Raji (cell line): Measurements from ENCODE around the gene LASP1.

Experiments
- POLR2A ChIP-seq: IDR thresholded peaks from 2 replicates; pipeline ENCODE4 v1.6.1; 2011; ENCODE audit warnings: low read depth, low read length, control low read depth; ENCODE audit not compliant: insufficient read depth

LASP1 gene

DNA sequence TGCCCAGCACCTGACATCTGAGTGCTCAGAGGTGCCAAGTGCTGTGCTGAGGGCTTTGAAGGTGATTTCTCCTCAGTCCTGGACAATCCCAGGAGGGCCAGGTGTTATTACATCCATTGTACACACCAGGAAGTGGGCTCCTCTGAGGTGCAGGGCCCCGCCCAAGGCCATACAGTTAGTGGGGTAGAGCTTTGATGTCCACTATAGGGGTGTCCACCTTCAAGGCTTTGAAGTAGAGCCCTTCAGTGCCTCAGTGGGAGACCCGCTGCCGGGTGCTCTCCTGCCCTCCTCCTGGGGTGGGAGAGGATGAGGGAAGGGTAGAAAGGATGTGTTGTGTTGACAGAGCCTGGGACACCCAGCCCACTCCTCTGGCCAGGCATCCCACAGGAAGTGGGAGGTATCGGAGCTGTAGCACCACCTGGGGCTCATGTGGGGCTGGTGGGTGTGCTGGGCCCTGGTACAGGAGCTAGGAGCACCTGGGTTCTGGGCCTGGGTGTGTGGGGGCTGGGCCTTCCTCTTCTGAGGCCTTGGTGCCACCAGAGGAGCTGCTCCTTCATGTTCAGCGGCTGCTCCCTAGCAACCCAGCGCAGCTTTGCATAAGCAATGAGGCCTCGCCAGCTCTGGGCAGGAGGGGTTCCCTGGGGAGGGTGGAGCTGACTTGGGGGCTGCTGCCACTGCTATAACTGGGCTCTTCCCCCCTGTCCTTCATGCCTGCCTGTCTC, 7.4 kb downstream of the LASP1 start:
- peak; percentile 29; the same call in 1 of the 2 replicates for TF ChIP-seq POLR2A

DNA sequence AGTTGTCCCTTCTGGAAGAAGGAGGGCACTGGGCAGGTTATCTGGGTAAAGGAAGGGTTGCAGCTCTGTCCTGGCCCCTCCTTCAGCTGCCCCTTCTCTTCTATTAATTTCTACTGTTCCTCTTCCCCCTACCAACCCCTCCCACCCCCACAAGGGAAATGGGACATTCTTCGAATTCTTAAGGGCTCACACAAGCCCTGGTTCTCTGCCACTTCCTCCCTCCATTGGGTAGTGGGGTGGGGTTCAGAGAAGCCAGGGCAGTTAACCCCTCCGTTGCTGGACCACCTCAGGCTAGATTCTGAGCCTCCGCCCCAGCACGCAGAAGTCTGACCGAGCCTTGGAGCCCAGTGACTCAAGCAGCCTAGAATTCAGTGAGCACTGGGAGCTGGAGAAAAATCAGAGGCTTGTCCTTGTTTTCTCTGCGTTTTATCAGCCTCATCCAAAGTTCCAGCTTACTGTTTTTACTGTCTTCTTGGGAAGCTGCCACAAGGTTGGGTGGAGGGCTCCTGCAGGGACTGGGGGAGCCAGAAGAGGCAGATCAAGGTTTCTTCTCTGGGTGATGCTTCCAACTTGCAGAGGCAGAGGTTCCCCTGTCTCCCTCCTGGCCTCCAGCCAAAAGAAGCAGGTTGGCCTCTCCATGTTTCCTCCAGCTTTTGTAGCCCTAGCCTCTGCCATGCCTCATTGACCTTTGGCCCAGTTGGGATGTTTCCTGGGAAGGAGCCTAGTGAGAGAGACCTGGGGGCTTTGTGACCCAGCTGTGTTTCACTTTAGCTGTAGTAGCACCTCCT, 10.2 kb downstream of the LASP1 start:
- TF ChIP-seq POLR2A = no peak

DNA sequence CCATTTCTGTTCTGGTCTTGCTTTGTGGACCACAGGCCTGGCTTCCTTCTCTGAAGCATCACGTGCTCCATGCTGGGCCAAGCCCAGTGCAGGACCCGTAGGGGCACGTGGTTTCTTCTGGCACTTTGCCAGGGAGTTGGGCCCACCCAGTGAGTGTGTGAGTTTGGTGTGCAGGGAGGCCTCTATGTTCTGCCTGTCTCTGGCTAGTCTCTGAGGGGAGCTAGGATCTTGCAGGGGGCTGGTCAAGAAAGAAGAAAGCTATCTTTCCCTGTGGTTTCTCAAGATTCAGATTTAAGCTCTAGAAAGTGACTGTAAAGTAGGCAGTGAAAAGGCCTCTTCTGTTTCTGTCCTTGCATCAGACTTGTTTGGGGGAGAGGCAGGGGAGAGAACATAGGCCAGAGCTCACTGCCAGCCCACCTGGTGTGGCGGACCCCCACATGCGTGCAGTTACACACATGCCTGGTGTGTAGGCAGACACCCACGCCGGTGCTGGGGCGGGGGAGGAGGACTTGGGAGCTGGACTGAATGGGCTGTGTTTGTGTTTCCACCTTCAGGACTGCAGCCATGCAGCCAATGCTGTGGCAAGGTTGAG, 11.8 kb downstream of the LASP1 start:
- TF ChIP-seq POLR2A = peak; percentile 48; the same call in 1 of the 2 replicates

DNA sequence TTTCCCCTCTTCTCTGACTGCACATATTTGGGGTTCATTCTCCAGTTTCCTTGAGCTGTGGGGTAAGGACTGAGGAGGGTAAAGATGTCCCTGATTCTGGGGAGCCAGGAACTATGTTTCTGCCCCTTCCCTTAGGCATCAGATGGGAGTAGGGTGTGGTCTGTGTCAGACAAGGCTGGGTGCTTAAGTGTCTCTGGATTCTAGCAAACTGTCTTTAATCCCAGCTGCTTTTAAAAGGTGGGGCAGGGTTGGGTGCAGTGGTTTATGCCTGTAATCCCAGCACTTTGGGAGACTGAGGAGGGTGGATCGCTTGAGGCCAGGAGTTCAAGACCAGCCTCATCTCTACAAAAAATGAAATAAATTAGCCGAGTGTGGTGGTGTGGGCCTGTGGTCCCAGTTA, 13.0 kb downstream of the LASP1 start:
- no peak for TF ChIP-seq POLR2A

DNA sequence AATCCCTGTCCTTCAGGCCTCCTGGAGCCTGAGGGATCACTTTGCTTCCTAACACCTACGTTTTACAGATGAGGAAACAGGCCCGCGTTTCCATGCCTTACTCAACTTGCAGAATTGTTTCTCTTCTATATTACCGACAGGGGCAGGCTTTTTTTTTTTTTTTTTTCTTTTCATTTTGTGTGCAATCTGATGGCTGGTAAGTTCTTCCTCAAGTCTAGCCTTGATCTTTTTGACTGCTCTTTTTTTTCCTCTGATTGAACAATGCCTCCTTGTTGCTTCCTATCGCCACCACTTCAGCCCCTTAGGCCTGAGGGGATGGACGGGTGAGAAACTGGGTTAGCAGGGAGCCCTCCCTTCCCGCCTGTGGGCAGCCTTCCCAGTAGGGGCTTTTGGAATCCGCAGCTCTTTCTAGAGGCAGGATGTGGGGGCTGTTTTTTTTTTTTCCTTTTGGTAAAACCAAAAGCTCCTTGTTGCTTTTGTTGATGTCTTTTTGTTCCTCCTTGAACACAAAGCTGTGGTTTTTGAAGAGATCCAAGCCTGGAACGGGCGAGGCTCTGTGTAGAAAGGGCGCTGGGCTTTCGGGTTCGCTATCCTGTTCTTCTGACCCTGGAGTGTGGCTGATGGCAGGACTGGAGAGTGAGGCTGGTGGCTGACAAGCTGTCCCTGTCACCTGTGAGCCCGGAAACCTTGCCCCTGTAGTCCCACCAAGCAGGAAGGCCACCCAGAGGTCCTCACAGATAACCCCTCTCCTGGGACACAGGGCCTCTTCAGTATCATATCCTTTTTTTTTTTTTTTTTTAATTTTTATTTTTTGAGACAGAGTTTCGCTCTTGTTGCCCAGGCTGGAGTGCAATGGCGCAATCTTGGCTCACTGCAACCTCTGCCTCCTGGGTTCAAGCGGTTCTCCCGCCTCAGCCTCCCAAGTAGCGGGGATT, 14.0 kb downstream of the LASP1 start:
- TF ChIP-seq POLR2A = no peak

DNA sequence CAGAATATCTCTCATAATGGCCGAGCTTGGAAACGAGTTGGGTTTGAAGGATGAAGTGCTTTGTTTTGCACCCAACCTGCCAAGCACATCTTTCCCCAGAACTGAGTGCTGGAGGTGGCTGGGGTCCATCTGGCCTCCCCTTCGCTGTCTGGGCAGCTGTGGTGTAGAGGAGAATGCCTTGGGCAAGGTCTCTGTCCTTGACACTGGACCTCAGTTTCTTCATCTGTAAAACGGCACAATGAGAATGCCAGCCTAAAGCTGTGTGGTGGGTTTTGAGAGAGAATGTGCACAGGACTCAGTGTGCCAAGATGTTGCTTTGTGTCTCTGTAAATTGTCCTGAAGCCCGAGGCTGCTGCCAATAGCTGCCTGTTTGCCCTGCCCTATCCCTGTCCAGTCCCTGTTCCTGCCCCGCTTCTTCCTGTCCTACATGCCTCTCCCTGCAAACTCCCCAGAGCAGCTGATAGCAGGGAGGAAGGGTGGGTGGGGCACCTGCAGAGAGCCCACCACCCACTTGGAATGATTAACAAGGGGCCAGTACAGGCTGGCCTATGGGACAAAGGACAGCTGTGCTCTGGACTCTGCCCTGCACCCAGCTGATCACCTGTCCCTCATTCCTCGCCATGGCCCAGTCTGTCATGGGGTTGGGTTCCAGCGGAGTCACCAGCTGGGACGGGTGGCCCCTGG, 15.3 kb downstream of the LASP1 start:
- TF ChIP-seq POLR2A = no peak

DNA sequence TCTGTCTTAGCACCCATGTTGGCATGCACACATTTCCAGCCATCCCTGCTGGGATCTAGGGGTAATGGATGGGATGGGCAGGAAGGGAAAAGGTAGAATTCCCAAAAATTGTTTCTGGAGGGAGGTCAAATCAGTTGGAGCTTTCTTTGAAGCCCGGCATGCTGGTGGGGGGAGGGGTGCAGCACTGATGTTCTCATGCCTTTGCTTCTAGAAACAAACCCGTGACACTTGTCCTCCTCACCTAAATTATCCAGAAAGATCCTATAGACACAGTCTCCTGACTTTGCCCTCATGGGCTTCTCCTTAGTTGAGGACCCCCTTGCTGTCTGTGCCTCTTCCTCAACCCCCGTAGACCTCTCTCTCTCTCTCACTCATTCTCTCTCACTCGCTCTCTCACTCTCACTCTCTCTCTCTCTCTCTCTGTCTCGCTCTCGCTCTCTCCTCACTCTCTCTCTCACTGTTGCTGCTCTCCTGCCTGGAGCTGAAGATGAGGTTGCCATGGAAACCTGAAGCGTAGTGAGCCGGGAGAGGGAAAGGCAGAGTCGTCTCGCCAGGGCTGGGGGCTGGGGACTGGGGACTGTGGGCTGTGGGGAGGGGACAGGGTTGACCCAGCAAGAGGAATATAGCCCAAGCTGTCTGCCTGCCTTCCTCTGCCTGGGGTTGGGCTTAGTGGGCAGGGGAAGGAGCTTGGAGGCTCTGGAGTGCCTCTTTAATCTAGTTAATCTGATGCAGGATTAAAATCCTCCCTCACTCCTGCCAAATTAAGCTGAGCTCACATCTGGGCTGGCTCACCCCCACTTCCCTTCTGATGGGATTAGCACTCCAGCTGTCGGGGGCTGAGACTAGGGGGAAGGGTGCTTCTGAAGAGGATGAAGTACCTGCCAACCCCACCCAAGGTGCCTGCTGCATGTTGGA, 16.1 kb downstream of the LASP1 start:
- no peak for TF ChIP-seq POLR2A

DNA sequence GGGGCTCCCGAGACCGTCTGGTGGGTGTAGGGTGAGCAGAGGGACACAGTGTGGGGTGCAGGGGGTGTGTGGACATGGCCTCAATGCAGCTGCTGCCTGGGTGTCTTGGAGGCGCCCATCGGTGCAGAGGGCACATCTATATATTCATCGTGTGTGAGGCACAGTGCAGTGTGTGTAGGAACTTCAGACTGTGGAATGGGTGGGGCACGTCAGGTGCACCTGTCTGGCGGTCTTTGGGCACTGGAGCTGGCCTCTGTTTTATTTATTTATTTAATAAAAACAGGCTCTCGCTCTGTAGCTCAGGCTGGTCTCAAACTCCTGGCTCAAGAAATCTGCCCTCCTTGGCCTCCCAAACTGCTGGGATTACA, 16.8 kb downstream of the LASP1 start:
- TF ChIP-seq POLR2A = no peak

DNA sequence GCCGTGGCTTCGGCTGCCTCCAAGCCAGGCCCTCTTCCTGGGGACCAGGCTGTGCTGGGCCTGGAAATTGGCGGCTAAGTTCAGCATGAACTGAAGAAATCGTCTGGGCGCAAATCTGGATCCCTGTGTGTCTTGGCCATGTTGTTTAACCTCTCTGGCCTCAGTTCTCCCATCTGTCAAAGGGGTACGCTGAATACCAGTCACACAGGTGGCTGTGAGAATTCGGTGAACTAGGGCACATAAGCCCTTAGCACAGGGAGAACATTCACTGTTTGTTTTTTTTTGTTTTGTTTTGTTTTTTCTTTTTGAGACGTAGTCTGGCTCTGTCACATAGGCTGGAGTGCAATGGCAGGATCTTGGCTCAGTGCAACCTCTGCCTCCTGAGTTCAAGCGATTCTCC, 19.0 kb downstream of the LASP1 start:
- no peak for TF ChIP-seq POLR2A

DNA sequence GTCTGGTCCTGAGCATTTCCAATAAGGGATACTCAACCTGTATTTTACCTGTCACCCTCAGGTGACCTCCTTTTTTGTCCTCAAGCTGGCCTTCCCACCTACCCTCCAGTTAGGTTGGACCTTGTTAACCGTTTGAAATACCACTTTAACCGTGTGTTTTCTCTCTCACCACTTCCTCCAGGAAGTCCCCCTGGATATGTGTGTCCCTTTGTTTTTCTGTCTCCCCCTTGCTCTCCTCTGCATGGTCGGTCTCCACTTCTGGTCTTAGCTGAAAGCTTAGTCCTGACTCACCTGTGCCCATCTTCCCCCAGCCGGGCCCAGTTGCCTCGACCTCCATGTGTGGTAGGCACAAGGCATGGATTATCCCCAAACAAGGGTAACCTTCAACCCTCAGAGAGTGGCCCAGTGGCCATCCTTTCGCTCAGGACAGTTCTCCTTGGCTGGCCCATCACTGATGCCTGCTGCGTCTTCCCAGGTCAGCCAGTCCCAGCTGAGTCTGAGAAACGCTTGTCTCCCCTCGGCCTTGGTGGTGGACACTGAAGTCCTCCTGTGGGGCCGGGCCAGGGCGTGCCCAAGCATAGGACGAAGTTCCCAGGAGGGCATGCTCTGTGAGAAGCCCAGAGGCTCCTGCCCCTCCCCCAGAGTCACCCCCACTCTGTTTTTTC, 20.0 kb downstream of the LASP1 start:
- TF ChIP-seq POLR2A = no peak

DNA sequence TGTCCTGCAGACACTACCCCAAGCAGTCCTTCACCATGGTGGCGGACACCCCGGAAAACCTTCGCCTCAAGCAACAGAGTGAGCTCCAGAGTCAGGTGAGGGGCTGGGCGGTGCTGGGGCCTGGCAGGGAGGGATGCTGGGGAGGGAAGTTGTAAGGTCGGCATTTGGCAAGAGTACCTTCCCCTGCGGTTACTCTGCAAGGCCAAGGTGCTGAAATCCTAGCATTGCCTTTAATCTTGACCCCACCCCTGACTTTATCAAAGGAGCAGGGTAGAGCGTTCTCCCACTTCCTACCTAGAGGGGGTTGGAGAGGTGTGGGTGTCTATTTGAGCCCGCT, 20.5 kb downstream of the LASP1 start:
- TF ChIP-seq POLR2A = no peak

DNA sequence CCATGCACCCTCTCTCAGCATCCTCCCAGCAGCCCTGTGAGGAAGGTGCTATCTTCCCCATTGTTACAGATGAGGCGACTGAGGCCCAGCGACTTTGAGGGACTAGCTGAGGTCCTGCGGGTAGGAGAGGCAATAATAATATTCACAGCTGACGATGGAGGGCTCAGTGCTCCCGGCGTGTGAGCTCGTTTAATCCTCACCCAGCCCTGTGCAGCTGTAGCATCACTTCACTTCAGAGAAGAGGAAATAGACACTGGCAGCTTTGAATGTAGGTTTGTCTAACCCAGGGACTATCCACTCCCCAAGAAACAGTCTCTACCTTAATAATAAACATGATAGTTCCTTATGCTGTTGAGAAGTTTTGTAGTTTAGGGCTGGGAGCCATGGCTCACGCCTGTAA, 21.6 kb downstream of the LASP1 start:
- TF ChIP-seq POLR2A = no peak

DNA sequence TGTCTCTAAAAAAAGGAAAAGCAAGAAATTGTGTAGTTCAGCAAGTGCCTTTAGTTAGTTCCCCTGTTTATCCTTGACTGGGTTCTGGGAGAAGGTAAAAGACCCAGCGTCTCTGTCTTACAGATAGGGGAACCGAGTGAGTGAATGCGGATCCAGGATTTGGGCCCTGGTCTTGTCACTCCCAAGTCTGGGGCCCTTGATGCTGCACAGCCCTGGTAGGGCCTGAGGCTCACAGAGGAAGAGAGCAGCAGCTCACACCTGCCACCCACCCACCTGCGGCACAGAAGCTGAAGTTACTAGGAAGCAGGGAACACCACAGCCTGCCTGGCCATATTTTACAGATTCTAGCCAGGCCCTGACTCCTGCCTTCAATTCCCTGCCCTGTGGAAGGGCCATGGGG, 22.2 kb downstream of the LASP1 start:
- TF ChIP-seq POLR2A = no peak
